Measurements from ENCODE around the gene SPP1. TPM values are rescaled to one million over a fixed set of nuclear protein-coding genes. Genes with fewer than 3 reads are reported as not detected.

SPP1 gene
- total and polyA plus RNA-seq, 9 of the 15 experiments (the other 6 are each of a cell fraction or from before 2014, with no cell fraction given), result 0.10 to 0.64 TPM; not detected in 7

DNA sequence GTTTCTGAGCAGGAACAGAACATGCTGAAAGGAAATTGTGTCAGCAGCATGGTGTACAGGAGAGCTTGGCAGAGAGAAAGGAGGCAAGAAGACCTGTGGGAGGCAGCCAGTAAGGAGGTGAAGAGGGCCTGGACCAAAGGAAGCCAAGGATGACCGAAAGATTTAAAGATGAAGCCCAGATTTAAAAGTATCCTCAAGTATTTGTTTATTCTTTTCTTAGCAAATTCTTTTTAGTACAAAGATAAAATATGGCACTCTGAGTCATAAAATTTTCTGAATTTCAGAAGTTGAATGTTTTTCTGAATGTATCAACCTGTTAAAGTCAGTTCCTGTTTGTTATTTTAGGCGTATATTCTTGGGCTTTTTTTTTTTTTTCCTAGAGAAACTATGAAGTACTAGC lies 35.5 kb downstream of the SPP1 start:
- ChIA-PET POLR2A (no interaction called here), CTCF (ENCODE audit: low intra/inter-chr PET ratio) (no interaction called here)
- in situ Hi-C loops (cut with MboI), result no loop called here
- no peak for TF ChIP-seq PHB2 (IDR thresholded peaks at IDR 0.05; ENCODE audit: low read depth)
- no peak for TF ChIP-seq ZNF232 (CRISPR knock-in tag; IDR thresholded peaks at IDR 0.05)
- TF ChIP-seq ZC3H4 (CRISPR knock-in tag; IDR thresholded peaks at IDR 0.05; ENCODE audit: borderline replicate concordance), result no peak
- no peaks in the 10 kb centered on the region for H3K36me3 ChIP-seq (ENCODE audit: control insufficient read depth, insufficient read depth, low read length)
- intact Hi-C loops (cut with micrococcal nuclease), result no loop called here
- H3K79me2 ChIP-seq (ENCODE audit: control insufficient read depth, insufficient read depth, low read length), result no peaks in the 10 kb centered on the region
- H2AFZ ChIP-seq (ENCODE audit: low read depth, low read length), result no peak overlapping the region
- peaks cover 4 to 15% of the 10 kb centered on the region in 2 experiments; a peak in 4 of 5 replicates for H3K4me1 ChIP-seq (replicated peaks in 1 of 2; ENCODE audit: control insufficient read depth in 2 of 2, insufficient read depth in 2 of 2, low read length in 2 of 2)
- ATAC-seq (no peak), DNase-seq (ENCODE audit: extremely low read depth in 1 of 4, low spot score in 3 of 4) (no peak), FAIRE-seq (no peak)
- no peaks in the 10 kb centered on the region for H3K9me3 ChIP-seq (replicated peaks; ENCODE audit: control insufficient read depth, insufficient read depth, low read depth, low read length)
- H3K27ac ChIP-seq (ENCODE audit: extremely low read depth, low read depth, low read length), result no peak overlapping the region
- no TSS peak for BruUV-seq (replicated peaks)
- peaks cover 7% of the 10 kb centered on the region; the same call in 1 of the 2 replicates for H4K20me1 ChIP-seq (replicated peaks; ENCODE audit: control insufficient read depth, insufficient read depth, low read length)
- H3K9me1 ChIP-seq (ENCODE audit: control insufficient read depth, insufficient read depth, low read length), result no peaks in the 10 kb centered on the region
- H3K9ac ChIP-seq (ENCODE audit: insufficient read depth in 1 of 2, low read depth in 2 of 2, low read length in 2 of 2), result no peak overlapping the region
- no peak overlapping the region for H3K4me3 ChIP-seq
- H3K4me2 ChIP-seq (ENCODE audit: insufficient read depth, low read length), result no peak overlapping the region
- peaks cover 17 to 23% of the 10 kb centered on the region in 2 experiments; a peak in 4 of 5 replicates for H3K27me3 ChIP-seq (ENCODE audit: control insufficient read depth in 2 of 2, insufficient read depth in 2 of 2, low read length in 2 of 2)
- WGBS (ENCODE audit: insufficient coverage, low coverage, missing lambda C conversion rate), result 9% methylated on average over 2 of the region's 2 CpGs

DNA sequence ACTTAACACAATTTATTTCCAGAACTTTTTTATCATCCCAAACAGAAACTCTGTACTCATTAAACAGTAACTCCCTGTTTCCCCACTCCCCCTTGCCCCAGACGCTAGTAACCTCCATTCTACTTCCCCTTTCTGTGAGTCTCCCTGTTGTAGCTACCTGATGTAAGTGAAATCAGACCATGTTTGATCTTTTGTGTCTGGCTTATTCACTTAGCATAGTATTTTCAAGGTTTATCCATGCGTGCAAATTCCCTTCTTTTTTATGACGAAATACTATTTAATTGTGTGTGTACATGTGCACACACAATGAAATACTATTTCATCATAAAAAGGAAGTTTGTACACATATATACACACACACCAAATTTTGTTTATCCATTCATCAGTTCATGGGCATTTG lies 37.1 kb downstream of the SPP1 start:
- H3K4me1 ChIP-seq (replicated peaks in 1 of 2; ENCODE audit: control insufficient read depth in 2 of 2, insufficient read depth in 2 of 2, low read length in 2 of 2), result peaks cover 4 to 8% of the 10 kb centered on the region in 2 experiments; a peak in 4 of 5 replicates
- DNase-seq (ENCODE audit: extremely low read depth in 1 of 4, low spot score in 3 of 4), result no peak
- H3K9ac ChIP-seq (ENCODE audit: insufficient read depth in 1 of 2, low read depth in 2 of 2, low read length in 2 of 2), result no peak overlapping the region
- no peak for FAIRE-seq
- ChIA-PET CTCF (ENCODE audit: low intra/inter-chr PET ratio) (no interaction called here), POLR2A (no interaction called here)
- no TSS peak for BruUV-seq (replicated peaks)
- intact Hi-C loops (cut with micrococcal nuclease) (no loop called here), in situ Hi-C loops (cut with MboI) (no loop called here)
- no peaks in the 10 kb centered on the region for H3K9me1 ChIP-seq (ENCODE audit: control insufficient read depth, insufficient read depth, low read length)
- H3K79me2 ChIP-seq (ENCODE audit: control insufficient read depth, insufficient read depth, low read length), result no peaks in the 10 kb centered on the region
- no peak overlapping the region for H3K27ac ChIP-seq (ENCODE audit: extremely low read depth, low read depth, low read length)
- H3K4me2 ChIP-seq (ENCODE audit: insufficient read depth, low read length), result no peak overlapping the region
- peaks cover 9 to 13% of the 10 kb centered on the region in 2 experiments; a peak in 3 of 5 replicates for H3K27me3 ChIP-seq (ENCODE audit: control insufficient read depth in 2 of 2, insufficient read depth in 2 of 2, low read length in 2 of 2)
- no peaks in the 10 kb centered on the region for H3K36me3 ChIP-seq (ENCODE audit: control insufficient read depth, insufficient read depth, low read length)
- no peak for ATAC-seq
- H4K20me1 ChIP-seq (replicated peaks; ENCODE audit: control insufficient read depth, insufficient read depth, low read length), result 0 out of 2 replicates have a peak, but pooled peaks cover 3% of the 10 kb centered on the region
- WGBS (ENCODE audit: insufficient coverage, low coverage, missing lambda C conversion rate), result 3% methylated on average over 3 of the region's 3 CpGs
- no peak overlapping the region for H2AFZ ChIP-seq (ENCODE audit: low read depth, low read length)
- no peak overlapping the region for H3K4me3 ChIP-seq
- no peaks in the 10 kb centered on the region for H3K9me3 ChIP-seq (replicated peaks; ENCODE audit: control insufficient read depth, insufficient read depth, low read depth, low read length)
- TF ChIP-seq, protein P1, sequence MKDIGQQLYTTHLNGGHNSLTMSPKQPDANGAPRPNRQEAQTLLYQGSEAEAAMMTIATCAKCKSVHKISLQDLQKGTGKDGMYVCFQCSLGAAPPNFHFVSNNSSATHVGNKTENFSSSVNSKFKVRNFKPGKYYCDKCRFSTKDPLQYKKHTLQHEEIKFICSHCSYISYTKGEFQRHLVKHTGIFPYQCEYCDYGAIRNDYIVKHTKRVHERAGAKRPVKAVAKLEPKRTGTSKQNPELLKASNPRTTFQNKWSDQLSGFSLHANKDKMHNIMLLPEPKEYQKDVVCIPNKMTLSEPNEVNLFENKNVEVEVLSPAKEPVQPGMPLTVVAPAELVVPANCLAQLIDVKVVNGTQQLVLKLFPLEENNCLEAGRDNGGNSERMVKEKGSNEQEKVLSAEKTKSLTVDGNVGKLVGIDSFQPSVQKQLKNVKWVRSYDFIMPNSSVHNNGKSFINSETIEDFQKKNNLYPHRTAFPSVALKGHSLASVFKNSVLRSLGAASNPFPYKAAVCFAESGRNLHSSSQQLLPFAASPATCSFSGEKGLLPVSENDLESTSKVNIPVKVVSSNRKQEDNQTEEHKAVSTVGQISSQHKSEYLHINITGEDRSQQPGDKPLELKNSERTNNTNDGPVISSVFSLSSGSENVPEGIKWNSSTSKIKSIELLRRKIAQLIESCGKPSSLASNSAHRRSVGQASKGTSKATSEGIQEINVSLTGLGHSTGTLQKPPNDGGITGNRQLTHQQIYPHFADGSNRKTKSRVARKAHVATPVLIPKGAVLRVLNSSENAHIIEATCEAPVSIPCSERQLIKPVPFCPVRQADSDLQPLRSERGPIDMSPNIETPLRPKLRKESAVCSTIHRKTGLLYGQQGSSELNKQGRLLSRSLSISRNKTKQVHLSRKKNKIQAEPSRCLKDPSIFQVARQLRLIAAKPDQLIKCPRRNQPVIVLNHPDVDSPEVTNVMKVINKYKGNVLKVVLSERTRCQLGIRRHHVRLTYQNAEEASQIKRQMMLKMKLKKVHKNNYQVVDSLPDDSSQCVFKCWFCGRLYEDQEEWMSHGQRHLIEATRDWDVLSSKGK (CRISPR knock-in tag; IDR thresholded peaks at IDR 0.05), result no peak
- no peak for TF ChIP-seq YBX1 (IDR thresholded peaks at IDR 0.05)
- no peak for TF ChIP-seq MCM2 (IDR thresholded peaks at IDR 0.05; ENCODE audit: low read depth)
- TF ChIP-seq, protein P2, sequence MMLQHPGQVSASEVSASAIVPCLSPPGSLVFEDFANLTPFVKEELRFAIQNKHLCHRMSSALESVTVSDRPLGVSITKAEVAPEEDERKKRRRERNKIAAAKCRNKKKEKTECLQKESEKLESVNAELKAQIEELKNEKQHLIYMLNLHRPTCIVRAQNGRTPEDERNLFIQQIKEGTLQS (IDR thresholded peaks at IDR 0.05), result 0 out of 2 replicates have a peak, but pooled peaks have one; percentile 10
- TF ChIP-seq, protein P2 (CRISPR knock-in tag; conservative IDR thresholded peaks at IDR 0.05), result no peak
- no peak for TF ChIP-seq SUPT5H (IDR thresholded peaks at IDR 0.05)
- TF ChIP-seq, protein P3, sequence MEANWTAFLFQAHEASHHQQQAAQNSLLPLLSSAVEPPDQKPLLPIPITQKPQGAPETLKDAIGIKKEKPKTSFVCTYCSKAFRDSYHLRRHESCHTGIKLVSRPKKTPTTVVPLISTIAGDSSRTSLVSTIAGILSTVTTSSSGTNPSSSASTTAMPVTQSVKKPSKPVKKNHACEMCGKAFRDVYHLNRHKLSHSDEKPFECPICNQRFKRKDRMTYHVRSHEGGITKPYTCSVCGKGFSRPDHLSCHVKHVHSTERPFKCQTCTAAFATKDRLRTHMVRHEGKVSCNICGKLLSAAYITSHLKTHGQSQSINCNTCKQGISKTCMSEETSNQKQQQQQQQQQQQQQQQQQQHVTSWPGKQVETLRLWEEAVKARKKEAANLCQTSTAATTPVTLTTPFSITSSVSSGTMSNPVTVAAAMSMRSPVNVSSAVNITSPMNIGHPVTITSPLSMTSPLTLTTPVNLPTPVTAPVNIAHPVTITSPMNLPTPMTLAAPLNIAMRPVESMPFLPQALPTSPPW (CRISPR knock-in tag; IDR thresholded peaks at IDR 0.05), result peak; percentile 29; the same call in 1 of the 2 replicates
- no peak for TF ChIP-seq RB1 (IDR thresholded peaks at IDR 0.05; ENCODE audit: low read depth)
- no peak for TF ChIP-seq MXI1 (IDR thresholded peaks at IDR 0.05; ENCODE audit: low read depth, low read length)

Data from K562 (cell line).